Endodermal cell (in vitro differentiated cells): ENCODE results near the gene SVBP. TPM values are rescaled to one million over a fixed set of nuclear protein-coding genes. Genes with fewer than 3 reads are reported as not detected.
A peak's percentile ranks its signal among the peaks of the same experiment; 100 is the strongest.

ENCODE experiments used
- DNase-seq: peaks from one replicate; pipeline ENCODE4 v3.0.0-alpha.2; 2017
- H3K27ac ChIP-seq: 2 replicates; pipeline ENCODE4 v1.5.1; 2013; ENCODE audit warnings: mild to moderate bottlenecking, low read depth, low read length, moderate library complexity
- H3K27me3 ChIP-seq: 2 replicates; pipeline ENCODE4 v1.6.1; 2013; ENCODE audit warnings: mild to moderate bottlenecking, low read length, moderate library complexity; ENCODE audit not compliant: insufficient read depth, control insufficient read depth, poor library complexity, severe bottlenecking
- H3K36me3 ChIP-seq: 2 replicates; pipeline ENCODE4 v1.7.0; 2013; ENCODE audit warnings: mild to moderate bottlenecking, low read length, moderate library complexity; ENCODE audit not compliant: control insufficient read depth, insufficient read depth
- H3K4me1 ChIP-seq: one replicate; pipeline ENCODE4 v1.7.0; 2013; ENCODE audit warnings: low read length; ENCODE audit not compliant: control insufficient read depth, insufficient read depth
- H3K4me3 ChIP-seq: 2 replicates; pipeline ENCODE4 v1.5.1; 2013; ENCODE audit warnings: mild to moderate bottlenecking, low read length, moderate library complexity
- H3K9ac ChIP-seq: 2 replicates; pipeline ENCODE4 v1.6.1; 2013; ENCODE audit warnings: mild to moderate bottlenecking, low read length, moderate library complexity; ENCODE audit not compliant: poor library complexity, severe bottlenecking; ENCODE audit errors: extremely low read depth
- H3K9me3 ChIP-seq: 2 replicates; pipeline ENCODE4 v1.6.1; 2013; ENCODE audit warnings: mild to moderate bottlenecking, low read length, moderate library complexity; ENCODE audit not compliant: control insufficient read depth
- H3K27ac Mint-ChIP-seq: 2 replicates; pipeline ENCODE4 v1.8.0; 2020; ENCODE audit warnings: mixed read lengths
- H3K27me3 Mint-ChIP-seq: 2 replicates; pipeline ENCODE4 v1.8.0; 2021; ENCODE audit warnings: mild to moderate bottlenecking, mixed read lengths; ENCODE audit not compliant: insufficient read depth
- H3K36me3 Mint-ChIP-seq: 2 replicates; pipeline ENCODE4 v1.8.0; 2020; ENCODE audit warnings: low read depth, mixed read lengths
- H3K4me1 Mint-ChIP-seq: 2 replicates; pipeline ENCODE4 v1.8.0; 2020; ENCODE audit warnings: mixed read lengths
- H3K4me3 Mint-ChIP-seq: 2 replicates; pipeline ENCODE4 v1.8.0; 2020; ENCODE audit warnings: mild to moderate bottlenecking, moderate library complexity, mixed read lengths
- H3K9me3 Mint-ChIP-seq: 2 replicates; pipeline ENCODE4 v1.8.0; 2020; ENCODE audit warnings: mild to moderate bottlenecking, mixed read lengths
- WGBS, 2 experiments: methylation state at CpG; one replicate each; pipeline versions ENCODE4 v1.1.5 to v1.1.7; 2013; ENCODE audit warnings: missing lambda C conversion rate in 2 of 2, mixed read lengths in 1 of 2; ENCODE audit not compliant: insufficient coverage in 1 of 2, insufficient read length in 1 of 2; 5-methylcytosine and 5-hydroxymethylcytosine counted together
- total RNA-seq, 2 donors: library from RNA; stranded (reverse); fragmentation: NEBNext Ultra II Directional in 1 of 2; extraction: Animal tissue kit (Norgen Biotek cat#: 25700) in 1 of 2; gene quantifications; 2 replicates in 1 of 2; 3 replicates in 1 of 2; pipeline ENCODE4 v1.2.1, GENCODE V29; 2021
- TF ChIP-seq, protein P1 (sequence below): fragments of 200-600 bp; sonication (generic); conservative IDR thresholded peaks from 2 replicates; pipeline ENCODE4 v1.5.0; 2021; ENCODE audit warnings: antibody characterized with exemption, mild to moderate bottlenecking

SVBP gene
- total RNA-seq, 2 donors from 2014 or later = 40.2 to 45.3 TPM

DNA sequence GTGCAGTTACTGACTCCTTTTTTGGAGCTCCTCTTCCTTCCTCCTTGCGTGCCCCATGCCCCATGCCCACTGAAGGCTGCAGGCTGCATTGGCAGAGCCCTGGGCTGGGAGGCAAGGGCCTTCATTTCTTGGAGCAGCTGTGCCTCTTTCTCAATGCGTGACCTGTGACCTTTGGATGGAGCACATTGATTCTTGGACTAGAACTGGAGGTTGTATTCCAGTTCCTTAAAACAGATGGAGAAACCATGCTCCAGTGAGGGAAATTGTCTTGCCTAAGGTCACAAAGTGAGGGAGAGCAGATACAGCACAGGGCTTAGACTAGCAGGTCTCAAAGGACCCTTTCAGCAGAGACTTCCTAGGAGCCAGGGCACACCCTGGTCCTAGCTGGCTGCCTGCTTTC, 23.4 kb downstream of the SVBP start:
- Histone ChIP-seq H3K4me3 (no peak overlapping the region), H3K27ac (no peak overlapping the region), H3K36me3 (no peaks in the 10 kb centered on the region), H3K4me1 (no peaks in the 10 kb centered on the region), H3K27me3 (no peaks in the 10 kb centered on the region), H3K9ac (no peak overlapping the region), H3K9me3 (no peaks in the 10 kb centered on the region)
- WGBS, 2 experiments = 97 to 100% methylated on average over 2 of the region's 2 CpGs
- TF ChIP-seq, protein P1, sequence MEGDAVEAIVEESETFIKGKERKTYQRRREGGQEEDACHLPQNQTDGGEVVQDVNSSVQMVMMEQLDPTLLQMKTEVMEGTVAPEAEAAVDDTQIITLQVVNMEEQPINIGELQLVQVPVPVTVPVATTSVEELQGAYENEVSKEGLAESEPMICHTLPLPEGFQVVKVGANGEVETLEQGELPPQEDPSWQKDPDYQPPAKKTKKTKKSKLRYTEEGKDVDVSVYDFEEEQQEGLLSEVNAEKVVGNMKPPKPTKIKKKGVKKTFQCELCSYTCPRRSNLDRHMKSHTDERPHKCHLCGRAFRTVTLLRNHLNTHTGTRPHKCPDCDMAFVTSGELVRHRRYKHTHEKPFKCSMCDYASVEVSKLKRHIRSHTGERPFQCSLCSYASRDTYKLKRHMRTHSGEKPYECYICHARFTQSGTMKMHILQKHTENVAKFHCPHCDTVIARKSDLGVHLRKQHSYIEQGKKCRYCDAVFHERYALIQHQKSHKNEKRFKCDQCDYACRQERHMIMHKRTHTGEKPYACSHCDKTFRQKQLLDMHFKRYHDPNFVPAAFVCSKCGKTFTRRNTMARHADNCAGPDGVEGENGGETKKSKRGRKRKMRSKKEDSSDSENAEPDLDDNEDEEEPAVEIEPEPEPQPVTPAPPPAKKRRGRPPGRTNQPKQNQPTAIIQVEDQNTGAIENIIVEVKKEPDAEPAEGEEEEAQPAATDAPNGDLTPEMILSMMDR = no peak
- no peak for DNase-seq
- Mint-ChIP-seq H3K27me3 (peaks cover 3% of the 10 kb centered on the region), H3K27ac (no peak overlapping the region), H3K4me3 (no peak overlapping the region), H3K36me3 (no peaks in the 10 kb centered on the region), H3K9me3 (no peaks in the 10 kb centered on the region), H3K4me1 (peaks cover 9% of the 10 kb centered on the region)

DNA sequence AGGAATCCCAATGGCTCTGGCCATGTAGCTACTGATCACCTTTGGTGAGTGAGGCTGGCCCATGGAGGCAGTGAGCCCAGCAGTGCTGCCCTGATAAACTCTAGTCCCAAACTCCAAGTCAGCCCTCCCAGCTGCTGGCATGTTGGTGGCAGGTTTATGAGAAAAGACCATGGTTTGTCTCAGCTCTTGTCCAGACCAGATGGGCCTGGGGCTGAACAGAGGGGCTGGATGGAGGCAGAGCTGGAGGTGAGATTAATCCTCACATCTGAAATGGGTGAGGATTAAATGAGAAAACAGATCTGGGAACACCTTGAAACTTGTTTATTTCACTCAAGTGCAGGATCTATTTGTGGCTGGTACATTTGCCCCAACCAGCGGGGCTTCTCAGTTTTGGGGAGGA, 29.2 kb downstream of the SVBP start:
- Histone ChIP-seq H3K36me3 (peaks cover 3% of the 10 kb centered on the region), H3K9me3 (no peaks in the 10 kb centered on the region), H3K4me1 (no peaks in the 10 kb centered on the region), H3K27me3 (no peaks in the 10 kb centered on the region), H3K4me3 (no peak overlapping the region), H3K27ac (no peak overlapping the region), H3K9ac (no peak overlapping the region)
- H3K27ac Mint-ChIP-seq = peak overlapping the region; percentile 19
- 86 to 87% methylated on average over 1 of the region's 1 CpG for WGBS, 2 experiments
- peaks cover 16% of the 10 kb centered on the region for H3K27me3 Mint-ChIP-seq
- DNase-seq = no peak
- peaks cover 4% of the 10 kb centered on the region for H3K4me1 Mint-ChIP-seq
- H3K4me3 Mint-ChIP-seq = no peak overlapping the region
- TF ChIP-seq, protein P1 = no peak
- H3K9me3 Mint-ChIP-seq = no peaks in the 10 kb centered on the region
- H3K36me3 Mint-ChIP-seq = peaks cover 13% of the 10 kb centered on the region

- Mint-ChIP-seq H3K36me3 (peaks cover 21% of the 10 kb centered on the region), H3K4me3 (no peak overlapping the region), H3K9me3 (no peaks in the 10 kb centered on the region), H3K27me3 (peaks cover 16% of the 10 kb centered on the region), H3K27ac (no peak overlapping the region), H3K4me1 (peaks cover 4% of the 10 kb centered on the region)
- Histone ChIP-seq H3K4me1 (no peaks in the 10 kb centered on the region), H3K36me3 (peaks cover 10% of the 10 kb centered on the region), H3K9me3 (no peaks in the 10 kb centered on the region), H3K4me3 (no peak overlapping the region), H3K27me3 (no peaks in the 10 kb centered on the region), H3K9ac (no peak overlapping the region), H3K27ac (no peak overlapping the region)
- 92 to 97% methylated on average over 4 to 5 of the region's 5 CpGs for WGBS, 2 experiments
- TF ChIP-seq, protein P1 = no peak
- DNase-seq = no peak
These were observed 31.1 kb downstream of the SVBP start for GRCh38 chr1:42786097-42786496.
